T-cell (primary cell): Measurements from ENCODE around the gene MAPK8. TPM values are rescaled to one million over a fixed set of nuclear protein-coding genes. Genes with fewer than 3 reads are reported as not detected.

Experiments
- ATAC-seq, 4 experiments: fragments of 200-7000 bp in 3 of 4; fragments of 150-1000 bp in 1 of 4; cut with Tn5 transposase; replicated peaks in 1 of 4; 1 replicate in 3 of 4; 2 replicates in 1 of 4; pipeline ENCODE4 v1.10.0; 2021; ENCODE audit warnings: moderate library complexity in 3 of 4, mild to moderate bottlenecking in 2 of 4, moderate number of reproducible peaks in 1 of 4
- CTCF ChIA-PET, 2 donors: fragments of 300-600 bp; sonication (Branson Sonifier 250); formaldehyde crosslinking; loops; one replicate each; lab custom pipeline; 2022; ENCODE audit warnings: antibody characterized with exemption in 2 of 2; lab: Charles Lee
- POLR2A ChIA-PET, 2 donors: fragments of 300-600 bp; sonication (Branson Sonifier 250); formaldehyde crosslinking; loops; one replicate each; lab custom pipeline; 2022; ENCODE audit warnings: antibody characterized with exemption in 2 of 2; lab: Charles Lee
- DNase-seq, 35 experiments: peaks; one replicate each; pipeline versions ENCODE4 v3.0.0 to v3.0.0-alpha.2; 2013 to 2023
- H3K27ac ChIP-seq: one replicate; pipeline ENCODE4 v1.5.1; 2013; ENCODE audit warnings: low read length
- H3K27me3 ChIP-seq, 2 experiments: replicated peaks in 1 of 2; 1 replicate in 1 of 2; 2 replicates in 1 of 2; pipeline versions ENCODE4 v1.6.1 to v1.7.0; 2013; ENCODE audit warnings: low read length in 1 of 2, mixed read lengths in 1 of 2; ENCODE audit not compliant: control insufficient read depth in 2 of 2, insufficient read depth in 2 of 2; ENCODE audit errors: extremely low read depth in 1 of 2
- H3K36me3 ChIP-seq, 2 donors: 1 replicate in 1 of 2; 2 replicates in 1 of 2; pipeline versions ENCODE4 v1.6.1 to v1.7.0; 2013; ENCODE audit warnings: low read length in 1 of 2; ENCODE audit not compliant: control insufficient read depth in 2 of 2, insufficient read depth in 1 of 2; ENCODE audit errors: extremely low read depth in 1 of 2
- H3K4me1 ChIP-seq, 2 experiments: 1 replicate in 1 of 2; 2 replicates in 1 of 2; pipeline versions ENCODE4 v1.6.1 to v1.7.0; 2013; ENCODE audit warnings: low read length in 2 of 2, mixed read lengths in 1 of 2; ENCODE audit not compliant: insufficient read depth in 2 of 2, control insufficient read depth in 1 of 2; ENCODE audit errors: extremely low read depth in 1 of 2
- H3K4me3 ChIP-seq, 2 donors: 1 replicate in 1 of 2; 2 replicates in 1 of 2; pipeline versions ENCODE4 v1.5.1 to v1.7.0; 2013; ENCODE audit warnings: mild to moderate bottlenecking in 2 of 2, low read length in 1 of 2, moderate library complexity in 1 of 2; ENCODE audit not compliant: control insufficient read depth in 1 of 2; ENCODE audit errors: extremely low read depth in 1 of 2
- H3K9me3 ChIP-seq: 2 replicates; pipeline ENCODE4 v1.7.0; 2013
- H3K27ac Mint-ChIP-seq, 2 donors: one replicate each; pipeline ENCODE4 v1.8.0; 2020 to 2021; ENCODE audit warnings: mild to moderate bottlenecking in 2 of 2, mixed read lengths in 2 of 2
- H3K27me3 Mint-ChIP-seq, 2 donors: one replicate each; pipeline ENCODE4 v1.8.0; 2021 to 2022; ENCODE audit warnings: mixed read lengths in 2 of 2
- H3K36me3 Mint-ChIP-seq: one replicate; pipeline ENCODE4 v1.8.0; 2021; ENCODE audit warnings: mixed read lengths
- H3K4me1 Mint-ChIP-seq, 3 donors: one replicate each; pipeline ENCODE4 v1.8.0; 2020 to 2022; ENCODE audit warnings: mixed read lengths in 3 of 3, mild to moderate bottlenecking in 1 of 3
- H3K4me3 Mint-ChIP-seq, 3 donors: one replicate each; pipeline ENCODE4 v1.8.0; 2020 to 2022; ENCODE audit warnings: mild to moderate bottlenecking in 3 of 3, mixed read lengths in 3 of 3, moderate library complexity in 3 of 3
- H3K9me3 Mint-ChIP-seq, 3 donors: one replicate each; pipeline ENCODE4 v1.8.0; 2020 to 2022; ENCODE audit warnings: mixed read lengths in 3 of 3
- WGBS: methylation state at CpG from one replicate; pipeline ENCODE4 v1.1.5; 2013; ENCODE audit warnings: missing lambda C conversion rate; ENCODE audit not compliant: insufficient coverage; 5-methylcytosine and 5-hydroxymethylcytosine counted together
- total RNA-seq, 35 experiments: library from RNA in 6 of 35; stranded (reverse) in 6 of 35; fragments of 120-200 nt in 1 of 35; gene quantifications; one replicate each; pipeline versions ENCODE4 v1.2.1 to v1.2.4 and lab custom pipeline; 2013 to 2026

MAPK8 gene
- total RNA-seq, 5 donors from 2014 or later (not counting 1 experiment from before 2014, with no cell fraction given) = 35.7 to 49.7 (median 42.4) TPM

GRCh38 chr10:48361176-48361575, 54.7 kb downstream of the MAPK8 start:
- no peak for ATAC-seq
- ChIA-PET POLR2A (no interaction called here), CTCF (interaction anchor here in 1 of 2 donors (0.6 to 1.8 kb wide), 4 partner anchors 20 to 297 kb away, joined by 3 to 4 read pairs (median 3); no protein-coding TSS in a partner anchor)
- Mint-ChIP-seq H3K27ac (peak overlapping the region in 1 of 2 donors; percentile 29), H3K4me1 (peaks cover 39 to 54% (median 50%) of the 10 kb centered on the region in 3 donors), H3K9me3 (peaks cover 0 to 4% (median under 1%) of the 10 kb centered on the region in 3 donors), H3K27me3 (no peaks in the 10 kb centered on the region), H3K36me3 (peaks cover 3% of the 10 kb centered on the region), H3K4me3 (no peak overlapping the region)
- H3K9me3 ChIP-seq = peaks cover under 1% of the 10 kb centered on the region
- H3K4me1 ChIP-seq = peaks cover 0 to 5% of the 10 kb centered on the region in 2 experiments
- no peak overlapping the region for H3K27ac ChIP-seq
- H3K4me3 ChIP-seq = no peak overlapping the region
- no peaks in the 10 kb centered on the region for H3K27me3 ChIP-seq
- no peak for DNase-seq
- no peaks in the 10 kb centered on the region for H3K36me3 ChIP-seq
- WGBS = no CpG with 5 or more reads among the region's 2 CpGs

- peaks cover 3% of the 10 kb centered on the region for H3K36me3 Mint-ChIP-seq
- no peaks in the 10 kb centered on the region for H3K27me3 Mint-ChIP-seq
- ATAC-seq (peak in 3 of 4 experiments; percentile 38 to 54 (median 46)), DNase-seq (peak in 15 of 35 experiments; percentile 1 to 61 (median 10))
- POLR2A ChIA-PET = no interaction called here
- Histone ChIP-seq H3K27ac (no peak overlapping the region), H3K36me3 (no peaks in the 10 kb centered on the region), H3K4me1 (peaks cover 0 to 5% of the 10 kb centered on the region in 2 experiments), H3K4me3 (no peak overlapping the region), H3K9me3 (no peaks in the 10 kb centered on the region), H3K27me3 (no peaks in the 10 kb centered on the region)
- H3K27ac Mint-ChIP-seq = no peak overlapping the region
- 100% methylated on average over 1 of the region's 5 CpGs for WGBS
- CTCF ChIA-PET = interaction anchor here (0.6 to 2.3 kb wide), 8 partner anchors 9 to 297 kb away, joined by 3 to 11 read pairs (median 5); no protein-coding TSS in a partner anchor
- no peaks in the 10 kb centered on the region for H3K9me3 Mint-ChIP-seq
- H3K4me1 Mint-ChIP-seq = peaks cover 28 to 42% (median 36%) of the 10 kb centered on the region in 3 donors
- H3K4me3 Mint-ChIP-seq = no peak overlapping the region
These were observed 57.3 kb downstream of the MAPK8 start for GRCh38 chr10:48363617-48364355.

- no peak overlapping the region for H3K27ac Mint-ChIP-seq
- Histone ChIP-seq H3K27ac (no peak overlapping the region), H3K4me1 (peaks cover 0 to 5% of the 10 kb centered on the region in 2 experiments), H3K27me3 (no peaks in the 10 kb centered on the region), H3K4me3 (no peak overlapping the region), H3K9me3 (no peaks in the 10 kb centered on the region), H3K36me3 (no peaks in the 10 kb centered on the region)
- ChIA-PET POLR2A (no interaction called here), CTCF (interaction anchor here (0.8 to 2.5 kb wide), 8 partner anchors 8 to 296 kb away, joined by 3 to 11 read pairs (median 6); no protein-coding TSS in a partner anchor)
- H3K9me3 Mint-ChIP-seq = no peaks in the 10 kb centered on the region
- DNase-seq (no peak), ATAC-seq (no peak)
- H3K27me3 Mint-ChIP-seq = no peaks in the 10 kb centered on the region
- H3K4me1 Mint-ChIP-seq = peaks cover 23 to 37% (median 27%) of the 10 kb centered on the region in 3 donors
- no CpG with 5 or more reads among the region's 3 CpGs for WGBS
- peaks cover 3% of the 10 kb centered on the region for H3K36me3 Mint-ChIP-seq
- no peak overlapping the region for H3K4me3 Mint-ChIP-seq
These were observed 58.4 kb downstream of the MAPK8 start for GRCh38 chr10:48364659-48365405.

- peaks cover 3% of the 10 kb centered on the region for H3K36me3 Mint-ChIP-seq
- no peaks in the 10 kb centered on the region for H3K27me3 Mint-ChIP-seq
- ChIA-PET CTCF (interaction anchor here in 1 of 2 donors (2.5 kb wide), 1 partner anchor 291 kb away, joined by 9 read pairs; no protein-coding TSS in a partner anchor), POLR2A (no interaction called here)
- Histone ChIP-seq H3K4me1 (peaks cover 0 to 5% of the 10 kb centered on the region in 2 experiments), H3K27me3 (no peaks in the 10 kb centered on the region), H3K4me3 (no peak overlapping the region), H3K9me3 (no peaks in the 10 kb centered on the region), H3K27ac (no peak overlapping the region), H3K36me3 (no peaks in the 10 kb centered on the region)
- no peak overlapping the region for H3K4me3 Mint-ChIP-seq
- ATAC-seq (no peak), DNase-seq (no peak)
- no peaks in the 10 kb centered on the region for H3K9me3 Mint-ChIP-seq
- peaks cover 17 to 30% (median 24%) of the 10 kb centered on the region in 3 donors for H3K4me1 Mint-ChIP-seq
- WGBS = no CpG with 5 or more reads among the region's 1 CpG
- no peak overlapping the region for H3K27ac Mint-ChIP-seq
These were observed 59.2 kb downstream of the MAPK8 start for GRCh38 chr10:48365668-48366067.

GRCh38 chr10:48366261-48366660, 59.8 kb downstream of the MAPK8 start:
- no peak overlapping the region for H3K27ac ChIP-seq
- H3K27me3 ChIP-seq = no peaks in the 10 kb centered on the region
- Mint-ChIP-seq H3K36me3 (peaks cover 3% of the 10 kb centered on the region), H3K9me3 (no peaks in the 10 kb centered on the region), H3K27me3 (no peaks in the 10 kb centered on the region), H3K4me3 (no peak overlapping the region), H3K27ac (no peak overlapping the region), H3K4me1 (peaks cover 16 to 28% (median 23%) of the 10 kb centered on the region in 3 donors)
- H3K9me3 ChIP-seq = no peaks in the 10 kb centered on the region
- ATAC-seq (no peak), DNase-seq (no peak)
- peaks cover 0 to 5% of the 10 kb centered on the region in 2 experiments for H3K4me1 ChIP-seq
- H3K36me3 ChIP-seq = no peaks in the 10 kb centered on the region
- CTCF ChIA-PET = interaction anchor here (0.8 to 2.5 kb wide), 2 partner anchors 57 to 290 kb away, joined by 3 to 9 read pairs; no protein-coding TSS in a partner anchor
- no peak overlapping the region for H3K4me3 ChIP-seq
- POLR2A ChIA-PET = no interaction called here

- H3K27ac Mint-ChIP-seq = no peak overlapping the region
- Histone ChIP-seq H3K36me3 (no peaks in the 10 kb centered on the region), H3K27me3 (no peaks in the 10 kb centered on the region), H3K27ac (no peak overlapping the region), H3K4me3 (no peak overlapping the region), H3K9me3 (no peaks in the 10 kb centered on the region), H3K4me1 (peaks cover 0 to 3% of the 10 kb centered on the region in 2 experiments)
- DNase-seq (no peak), ATAC-seq (no peak)
- peaks cover 10 to 12% (median 12%) of the 10 kb centered on the region in 3 donors for H3K4me1 Mint-ChIP-seq
- H3K4me3 Mint-ChIP-seq = no peak overlapping the region
- H3K9me3 Mint-ChIP-seq = peaks cover 0 to 6% (median 4%) of the 10 kb centered on the region in 3 donors
- H3K36me3 Mint-ChIP-seq = peaks cover 7% of the 10 kb centered on the region
- POLR2A ChIA-PET = no interaction called here
- CTCF ChIA-PET = no interaction called here
- H3K27me3 Mint-ChIP-seq = no peaks in the 10 kb centered on the region
These were observed 63.0 kb downstream of the MAPK8 start for GRCh38 chr10:48369501-48369900.
